HG03521 (cell line): ENCODE measurements around the gene TGM6.

Experiments used
- ATAC-seq: cut with Tn5 transposase; IDR thresholded peaks from one replicate; pipeline ENCODE4 v1.9.1; 2021; ENCODE audit warnings: mild to moderate bottlenecking, moderate library complexity; ENCODE audit not compliant: unreplicated experiment

TGM6 gene

DNA sequence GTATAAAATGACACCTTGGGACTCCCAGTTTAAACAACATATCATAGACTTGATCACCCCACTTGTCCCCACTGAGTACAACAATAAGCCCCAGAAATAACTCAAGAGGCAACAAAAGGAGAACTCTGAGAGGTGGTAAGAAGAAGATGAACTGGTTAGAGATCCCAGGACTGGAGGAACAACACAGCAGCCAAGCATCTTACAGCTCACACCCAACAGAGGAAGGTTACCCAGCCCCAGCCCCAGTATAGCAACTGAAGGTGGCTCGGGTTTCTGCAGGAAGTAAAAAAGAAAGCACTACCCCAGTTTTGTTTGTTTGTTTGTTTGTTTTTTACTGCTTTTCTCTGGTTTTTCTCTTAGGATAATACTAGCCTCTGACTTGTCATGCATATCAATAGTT lies 17.1 kb upstream of the TGM6 start:
- ATAC-seq: no peak

DNA sequence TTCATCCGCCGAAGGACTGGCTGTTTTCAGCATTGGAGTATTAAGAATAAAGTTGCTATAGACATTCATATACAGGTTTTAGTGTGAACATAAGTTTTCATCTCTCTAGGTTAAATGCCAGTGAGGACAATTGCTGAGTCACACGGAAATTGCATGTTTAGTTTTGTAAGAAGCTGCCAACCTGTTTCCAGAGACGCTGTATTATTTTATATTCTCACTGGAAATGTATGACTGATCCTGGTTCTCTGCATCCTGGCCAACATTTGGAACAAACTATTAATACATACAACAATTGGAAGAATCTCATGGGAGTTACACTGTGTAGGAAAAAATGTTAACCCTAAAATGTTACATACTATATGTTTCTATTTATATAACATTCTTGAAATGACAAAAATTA lies 16.7 kb upstream of the TGM6 start:
- ATAC-seq: no peak

DNA sequence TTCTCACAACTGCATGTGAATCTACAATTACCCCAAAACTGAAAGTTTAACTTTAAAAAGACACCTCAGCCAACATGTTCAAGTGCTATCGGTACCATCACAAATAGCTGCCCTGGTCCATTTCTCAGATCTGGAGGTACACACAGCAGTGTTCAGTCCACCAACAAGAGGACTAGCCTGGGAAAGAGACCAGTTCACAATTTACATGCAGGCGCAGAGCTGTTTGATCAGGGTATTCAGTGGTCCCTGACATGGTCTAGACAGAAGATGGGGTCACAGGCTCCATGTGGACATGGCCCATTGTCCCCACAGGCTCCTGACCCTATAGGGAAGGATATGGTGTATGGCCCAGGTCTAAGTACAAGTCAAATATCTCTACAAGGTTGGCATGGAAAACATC lies 15.6 kb upstream of the TGM6 start:
- no peak for ATAC-seq

DNA sequence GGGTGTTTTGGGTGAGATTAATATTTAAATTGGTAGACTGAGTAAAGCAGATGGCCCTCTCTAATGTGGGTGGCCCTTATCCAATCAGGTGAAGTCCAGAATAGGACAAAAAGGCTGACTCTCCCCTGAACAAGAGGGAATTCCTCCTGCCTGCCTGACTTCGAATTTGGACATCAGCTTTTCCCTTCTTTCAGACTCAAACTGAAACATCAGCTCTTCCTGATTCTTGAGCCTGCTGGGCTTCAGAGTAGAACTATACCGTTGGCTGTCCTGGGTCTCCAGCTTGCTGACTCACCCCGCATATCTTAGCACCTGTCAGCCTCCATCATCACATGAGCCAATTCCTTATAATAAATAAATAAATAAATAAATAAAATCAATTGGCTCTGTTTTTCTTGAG lies 15.0 kb upstream of the TGM6 start:
- no peak for ATAC-seq

DNA sequence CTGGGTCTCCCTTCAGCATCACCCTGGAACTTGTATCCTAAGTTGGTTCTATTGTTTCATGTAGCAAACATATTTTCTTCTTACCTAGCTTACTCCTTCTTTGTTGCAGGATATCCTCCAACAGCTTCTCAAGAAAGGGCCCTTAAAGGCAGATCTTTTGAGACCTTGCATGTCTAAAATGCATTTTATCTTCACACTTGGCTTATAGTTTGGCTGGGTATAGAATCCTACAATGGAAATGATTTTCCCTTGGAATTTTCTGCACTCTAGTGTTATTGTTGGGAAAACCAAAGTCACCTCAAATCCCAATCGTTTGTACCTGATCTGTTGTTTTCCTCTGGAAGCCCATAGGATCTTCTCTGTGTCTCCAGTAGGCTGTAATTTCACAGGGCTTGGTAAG lies 12.1 kb upstream of the TGM6 start:
- no peak for ATAC-seq

DNA sequence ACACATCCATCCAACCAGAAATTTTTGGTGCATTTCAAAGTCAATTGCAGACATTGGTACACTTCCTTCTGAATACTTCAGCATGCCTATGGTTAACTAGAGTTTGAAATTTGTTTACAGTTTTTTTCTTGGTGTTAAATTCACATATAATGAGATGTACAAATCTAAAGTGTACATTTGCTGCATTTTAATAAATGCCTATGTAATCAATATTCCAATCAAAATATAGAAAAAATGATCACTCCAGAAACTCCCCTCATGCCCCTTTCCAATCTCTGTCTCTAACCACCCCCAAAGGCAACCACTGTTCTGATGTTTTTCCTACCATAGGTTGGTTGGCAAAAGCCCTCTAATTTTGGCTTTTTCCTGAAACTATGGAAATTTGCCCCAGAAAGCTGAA lies 7.6 kb upstream of the TGM6 start:
- ATAC-seq: no peak

DNA sequence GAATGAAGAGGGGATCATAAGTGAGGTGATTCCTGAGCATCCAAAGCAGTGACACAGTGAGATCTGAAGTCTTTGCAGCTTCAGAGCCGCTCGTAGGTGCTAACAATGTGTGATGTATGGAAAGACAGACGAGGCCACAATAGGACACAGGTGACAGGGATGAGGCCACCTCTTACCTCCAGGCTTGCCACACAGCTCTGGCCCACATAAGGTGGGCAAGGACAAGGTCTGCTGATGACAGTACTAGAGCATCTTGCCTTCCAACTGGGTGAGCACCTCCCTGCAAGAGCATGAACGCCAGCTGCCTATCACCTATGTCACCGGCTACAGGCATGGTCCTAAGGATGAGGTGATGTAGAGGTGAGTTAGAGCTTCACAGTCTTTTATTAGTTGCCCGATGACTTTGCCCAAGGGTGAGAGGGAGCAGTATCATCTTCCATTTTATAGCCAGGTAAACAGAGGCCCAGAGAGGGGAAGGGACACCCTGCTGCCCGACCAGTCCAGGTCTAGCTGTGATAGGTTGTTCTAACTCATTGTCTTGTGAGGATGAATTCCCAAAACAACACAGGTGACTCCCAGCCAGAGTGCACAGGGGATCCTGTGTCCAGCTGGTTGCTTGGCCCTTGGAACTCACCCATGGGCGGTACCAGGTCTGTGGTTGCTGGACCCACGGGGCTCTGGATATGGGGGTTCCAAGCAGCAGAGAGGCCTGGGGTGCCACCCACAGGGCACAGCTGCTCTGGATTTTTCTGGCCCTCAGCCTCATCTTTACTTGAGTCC lies 6.2 kb upstream of the TGM6 start:
- no peak for ATAC-seq

DNA sequence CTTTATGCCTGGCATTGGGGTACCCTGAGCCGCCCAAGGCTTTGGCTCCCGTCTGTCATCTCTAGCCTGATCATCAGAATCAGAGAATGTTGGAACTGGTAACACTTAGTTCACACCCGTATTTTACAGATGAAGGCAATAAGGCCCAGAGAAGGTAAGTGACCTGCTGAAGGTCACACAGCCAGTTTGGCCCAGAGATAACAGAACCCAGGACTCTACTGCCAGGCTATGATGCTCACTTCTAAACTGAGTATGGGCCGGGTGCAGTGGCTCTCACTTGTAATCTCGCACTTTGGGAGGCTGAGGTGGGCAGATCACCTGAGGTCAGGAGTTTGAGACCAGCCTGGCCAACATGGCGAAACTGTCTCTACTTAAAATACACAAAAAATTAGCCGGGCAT lies 1.8 kb upstream of the TGM6 start:
- no peak for ATAC-seq

DNA sequence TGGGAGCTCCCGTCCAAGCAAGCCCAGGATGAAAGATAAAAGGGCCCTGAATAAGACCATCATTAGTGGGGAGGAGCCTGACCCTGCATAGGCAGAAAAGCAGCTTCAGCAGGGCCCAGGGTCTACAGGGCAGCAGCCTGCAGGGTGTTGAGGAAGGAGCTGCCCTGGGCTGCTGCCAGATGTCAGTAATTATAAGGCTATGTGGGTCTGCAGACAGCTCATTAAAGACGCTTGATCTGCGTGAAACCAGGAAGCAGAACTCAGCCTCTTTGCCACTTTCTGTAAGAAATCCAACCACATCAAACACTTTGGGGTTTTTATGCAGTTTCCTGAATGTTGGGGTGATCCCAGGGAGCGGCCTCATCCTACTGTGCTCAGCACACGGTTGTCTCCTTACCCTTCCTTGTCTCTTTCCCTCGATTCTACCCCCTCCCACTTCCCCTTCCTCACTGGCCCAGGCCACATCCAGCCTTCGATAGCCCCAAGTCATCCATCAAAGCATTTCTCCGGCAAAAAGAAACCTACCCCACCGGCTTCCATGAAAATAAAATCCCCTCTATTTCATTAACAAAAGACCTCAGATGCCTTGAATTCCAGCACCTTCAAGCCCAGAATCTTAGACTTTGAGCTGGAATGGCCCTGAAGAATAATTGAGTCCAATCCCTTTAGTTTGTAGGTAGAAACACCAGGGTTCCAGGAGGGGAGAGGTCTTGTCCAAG lies 1.0 kb upstream of the TGM6 start:
- ATAC-seq: no peak

DNA sequence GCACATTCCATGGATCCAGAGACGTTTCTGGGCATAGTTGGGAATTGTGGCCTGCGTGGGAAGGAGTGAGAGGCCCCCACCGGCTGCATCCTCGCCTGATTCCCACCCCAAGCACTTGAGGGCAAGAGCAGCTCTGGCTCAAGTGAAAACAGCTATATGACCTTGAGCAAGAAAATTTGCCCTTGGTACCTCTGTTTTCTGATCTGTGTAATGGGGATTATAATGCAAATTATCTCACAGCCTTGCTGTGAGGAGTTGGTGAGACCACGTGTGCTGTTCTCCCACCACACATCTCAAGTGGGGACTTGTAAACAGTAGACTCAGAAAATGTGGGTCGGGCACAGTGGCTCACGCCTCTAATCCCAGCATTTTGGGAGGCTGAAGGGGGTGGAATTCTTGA lies 602 bp downstream of the TGM6 start:
- ATAC-seq: no peak

DNA sequence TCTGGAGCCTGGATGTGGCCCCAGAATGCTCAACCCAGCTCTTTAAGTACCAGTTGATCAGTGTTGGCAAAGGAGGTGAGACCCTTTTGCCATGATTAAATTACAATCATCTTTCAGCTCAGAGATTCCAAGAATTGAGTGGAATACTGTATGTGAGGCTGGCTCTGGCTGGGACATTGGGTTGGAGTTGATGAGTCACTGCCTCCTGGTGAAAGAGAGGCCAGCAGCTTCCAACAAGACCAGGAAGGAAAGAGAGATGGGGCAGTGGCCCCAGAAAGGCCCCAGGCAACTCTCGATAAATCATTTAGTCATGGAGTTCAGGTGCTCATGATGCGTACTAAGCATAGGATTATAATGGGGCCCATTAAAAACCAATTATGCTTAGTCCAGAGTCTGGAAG lies 2.1 kb downstream of the TGM6 start:
- ATAC-seq: no peak

DNA sequence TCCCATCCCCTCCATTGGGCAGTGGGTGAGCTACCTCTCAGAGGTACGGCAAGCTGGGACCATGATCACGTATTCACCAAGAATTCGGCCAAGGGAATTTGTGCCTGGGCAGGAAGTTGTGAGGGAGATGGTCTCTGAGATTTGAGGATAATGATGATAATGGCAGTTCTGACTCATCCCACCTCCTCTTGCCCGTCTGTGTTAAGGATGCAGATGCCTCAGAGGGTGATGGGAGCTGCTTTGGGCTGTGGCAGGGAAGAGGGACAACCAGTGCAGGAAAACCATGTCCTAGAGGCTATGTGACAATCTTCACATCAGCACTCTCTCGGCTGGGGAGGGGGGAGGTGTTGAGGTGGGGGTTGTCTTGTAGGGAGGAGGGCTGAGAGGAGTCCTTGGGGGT lies 4.3 kb downstream of the TGM6 start:
- ATAC-seq: no peak

DNA sequence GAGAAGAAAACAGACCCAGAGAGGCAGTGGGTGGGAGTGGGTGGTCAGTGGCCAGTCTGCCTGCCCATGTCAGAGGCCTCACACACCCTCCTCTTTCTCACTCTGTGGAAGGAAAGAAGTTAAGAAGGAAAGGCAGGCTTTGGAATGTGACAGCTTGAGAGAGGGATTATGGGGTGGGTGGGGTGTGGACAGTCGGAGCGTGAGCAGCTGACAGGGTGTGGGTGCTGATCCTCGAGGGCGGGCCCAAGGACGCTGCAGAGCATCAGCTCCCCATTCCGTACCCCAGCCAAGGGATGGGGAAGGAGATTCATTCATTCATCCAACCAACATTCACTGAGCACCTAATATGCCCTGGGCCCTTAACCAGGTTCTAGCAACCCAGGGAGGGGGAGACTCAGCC lies 4.8 kb downstream of the TGM6 start:
- ATAC-seq: no peak

DNA sequence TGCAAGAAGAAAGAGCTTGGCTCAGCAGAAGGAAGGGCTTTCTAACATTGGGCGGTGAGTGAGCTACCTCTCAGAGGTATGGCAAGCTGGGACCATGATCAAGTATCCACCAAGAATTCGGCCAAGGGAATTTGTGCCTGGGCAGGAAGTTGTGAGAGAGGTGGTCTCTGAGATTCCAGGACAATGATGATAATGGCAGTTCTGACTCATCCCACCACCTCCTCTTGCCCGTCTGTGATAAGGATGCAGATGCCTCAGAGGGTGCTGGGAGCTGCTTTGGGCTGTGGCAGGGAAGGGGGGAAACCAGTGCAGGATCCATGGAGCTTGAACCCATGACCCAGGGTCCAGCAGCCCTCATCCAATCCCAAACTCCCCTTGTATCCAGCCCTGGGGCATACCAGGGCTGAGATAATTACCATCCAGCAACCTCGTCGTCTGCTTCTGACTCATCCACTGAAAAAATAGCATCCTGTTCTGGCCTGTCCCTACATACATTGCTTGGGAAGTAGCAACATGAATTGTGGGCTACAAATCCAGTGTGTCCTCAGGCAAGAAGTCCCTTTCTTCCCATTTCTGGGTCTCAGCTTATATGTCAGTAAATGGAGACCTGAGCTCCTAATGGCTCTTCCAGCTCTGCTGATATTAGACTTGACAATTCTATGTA lies 5.9 kb downstream of the TGM6 start:
- no peak for ATAC-seq

DNA sequence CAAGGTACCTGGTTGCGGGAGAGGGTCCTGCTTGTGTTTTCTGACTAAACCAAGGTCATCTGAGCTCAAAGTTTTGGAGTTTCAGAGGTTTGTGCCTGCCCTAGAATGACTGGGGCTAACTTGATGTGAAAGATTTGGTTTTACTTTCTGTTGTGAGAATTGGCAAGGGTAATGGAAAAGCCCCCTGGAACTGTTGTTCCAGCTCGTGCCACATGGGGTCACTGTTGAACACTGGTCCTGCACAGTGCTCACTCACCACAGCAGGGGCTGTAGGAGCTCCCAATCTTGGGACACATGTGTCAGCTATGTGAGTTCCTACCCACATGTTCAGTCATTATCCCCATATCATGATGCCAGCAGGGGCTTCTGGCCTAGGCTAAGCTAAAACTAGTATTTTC lies 6.5 kb downstream of the TGM6 start:
- no peak for ATAC-seq

DNA sequence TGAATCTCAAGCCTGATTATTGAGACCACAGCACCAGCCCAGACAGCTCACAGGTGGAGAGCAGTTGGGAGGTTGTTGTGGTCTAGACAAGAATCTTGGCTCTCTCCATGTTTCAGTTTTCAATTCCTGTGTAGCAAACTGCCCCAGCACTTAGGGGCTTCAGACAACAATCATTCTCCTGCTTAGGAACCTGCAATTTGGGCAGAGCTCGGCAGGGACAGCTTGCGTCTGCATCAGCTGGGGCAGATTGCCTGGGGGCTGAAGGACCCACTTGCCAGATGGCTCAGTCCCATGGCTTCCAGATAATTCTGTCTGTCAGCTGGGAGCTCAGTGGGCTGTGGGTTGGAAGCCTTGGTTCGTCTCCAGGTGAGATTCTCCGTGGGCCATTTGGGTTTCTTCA lies 6.9 kb downstream of the TGM6 start:
- ATAC-seq: no peak

DNA sequence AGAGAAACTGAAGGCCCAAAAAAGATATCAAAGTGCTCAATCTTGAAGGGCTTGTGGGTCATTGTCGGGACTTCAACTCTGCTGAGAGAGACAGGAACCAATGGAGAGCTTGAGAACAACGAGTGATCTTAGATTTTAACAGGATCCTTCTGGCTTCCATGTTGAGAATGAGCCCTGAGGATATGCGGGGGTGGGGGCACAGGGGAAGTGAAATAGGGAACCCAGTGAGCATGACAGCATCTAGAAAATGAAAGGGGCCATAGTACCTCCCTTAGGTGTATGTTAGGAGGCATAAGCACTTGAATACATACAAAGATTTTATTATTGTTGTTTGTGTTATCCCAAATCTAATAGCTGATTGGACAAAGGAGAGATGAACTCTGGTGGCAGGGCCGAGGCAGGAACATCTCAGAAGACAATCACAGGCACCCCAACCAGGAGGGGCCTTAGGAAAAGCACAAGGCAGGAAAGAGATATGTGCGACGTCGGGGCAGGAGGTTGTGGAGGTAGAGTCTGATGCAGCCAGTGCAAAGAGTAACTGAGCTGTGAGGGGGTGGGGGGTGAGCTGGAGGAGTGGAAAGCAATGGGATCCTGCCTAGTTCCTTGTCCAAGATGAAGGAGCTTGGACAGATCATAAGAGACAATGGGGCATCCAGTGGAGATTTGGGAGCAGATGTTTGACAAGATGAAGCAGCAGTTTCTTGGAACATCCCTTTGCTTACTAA lies 10.4 kb downstream of the TGM6 start:
- no peak for ATAC-seq

DNA sequence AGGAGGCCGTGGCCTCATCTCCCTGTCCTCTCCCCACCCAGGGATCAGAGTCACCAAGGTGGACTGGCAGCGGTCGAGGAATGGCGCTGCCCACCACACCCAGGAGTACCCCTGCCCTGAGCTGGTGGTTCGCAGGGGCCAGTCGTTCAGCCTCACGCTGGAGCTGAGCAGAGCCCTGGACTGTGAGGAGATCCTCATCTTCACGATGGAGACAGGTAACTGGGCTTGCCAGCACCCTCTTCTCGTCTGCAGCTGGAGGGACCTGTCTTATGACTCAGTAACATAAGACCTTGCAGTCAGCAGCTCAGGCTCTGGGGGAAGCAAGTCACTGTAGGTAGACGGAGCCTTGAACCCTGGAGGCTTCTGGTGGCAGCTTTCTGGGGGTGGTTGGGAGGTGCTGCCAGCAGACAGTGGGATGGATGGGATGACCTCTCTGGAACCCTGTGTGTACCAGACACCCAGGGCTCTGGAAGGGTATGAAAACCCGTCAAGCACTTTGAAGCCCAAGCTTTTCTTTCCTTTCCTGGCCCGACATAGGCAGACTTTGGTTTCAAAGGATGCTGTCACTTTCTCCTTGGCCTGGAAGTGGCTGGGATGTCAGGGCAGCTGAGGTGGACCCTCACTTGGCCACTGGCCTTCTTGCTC lies 13.8 kb downstream of the TGM6 start:
- ATAC-seq: no peak

DNA sequence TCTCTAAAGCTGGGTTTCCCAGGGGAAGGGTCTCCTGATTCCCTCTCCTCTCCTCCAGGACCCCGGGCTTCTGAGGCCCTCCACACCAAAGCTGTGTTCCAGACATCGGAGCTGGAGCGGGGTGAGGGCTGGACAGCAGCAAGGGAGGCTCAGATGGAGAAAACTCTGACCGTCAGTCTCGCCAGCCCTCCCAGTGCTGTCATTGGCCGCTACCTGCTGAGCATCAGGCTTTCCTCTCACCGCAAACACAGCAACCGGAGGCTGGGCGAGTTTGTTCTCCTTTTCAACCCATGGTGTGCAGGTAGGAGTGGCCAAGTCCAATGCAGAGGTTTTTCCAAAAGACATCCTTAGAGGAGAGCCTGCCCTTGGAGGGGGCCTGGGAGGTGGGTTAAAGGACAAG lies 14.4 kb downstream of the TGM6 start:
- ATAC-seq: no peak

DNA sequence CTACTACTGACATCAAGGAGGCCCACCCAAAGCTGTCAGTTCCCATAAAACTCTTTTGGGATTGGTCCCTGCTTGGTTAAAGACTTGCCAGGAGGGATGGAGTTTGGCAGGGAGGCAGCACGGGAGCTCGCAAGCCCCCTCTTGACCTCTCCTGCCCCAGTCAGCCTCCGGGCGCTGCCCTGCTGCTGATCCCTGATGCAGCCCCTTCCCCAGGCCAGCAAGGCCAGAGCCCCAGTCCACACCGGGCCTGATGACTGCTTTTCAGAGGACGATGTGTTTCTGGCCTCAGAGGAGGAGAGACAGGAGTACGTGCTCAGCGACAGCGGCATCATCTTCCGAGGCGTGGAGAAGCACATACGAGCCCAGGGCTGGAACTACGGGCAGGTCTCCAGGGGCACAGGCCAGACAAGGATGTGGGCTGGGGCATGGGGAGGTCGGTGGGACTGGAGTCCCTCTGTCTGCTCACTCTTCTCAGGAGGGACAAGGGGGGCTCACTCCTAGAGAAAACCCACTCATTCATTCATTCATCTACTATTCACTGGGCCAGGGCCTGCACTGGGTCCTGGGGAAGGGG lies 15.6 kb downstream of the TGM6 start:
- ATAC-seq: no peak

DNA sequence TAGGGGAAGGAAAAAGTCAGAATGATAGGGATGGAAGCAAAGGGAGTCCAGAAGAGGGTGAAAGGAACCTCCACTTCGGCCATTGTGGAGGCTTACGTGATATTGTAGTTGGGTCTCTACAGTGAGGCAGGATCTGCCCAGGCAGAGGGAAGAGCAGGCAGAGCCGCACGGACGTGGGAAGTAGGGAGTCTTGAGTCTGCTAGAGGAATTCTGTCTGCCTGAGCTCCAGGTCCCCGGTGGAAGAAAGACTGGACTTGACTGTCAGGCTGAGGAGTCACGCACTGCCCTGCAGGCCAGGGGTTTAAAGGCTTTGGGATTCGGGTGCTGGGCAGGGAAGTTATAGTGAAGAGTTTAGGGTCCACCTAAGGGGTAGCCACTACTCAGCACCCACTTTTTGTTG lies 16.4 kb downstream of the TGM6 start:
- ATAC-seq: no peak
